ENCODE results near the gene NSUN2.
A peak's percentile ranks its signal among the peaks of the same experiment; 100 is the strongest.
"Not testable (repeated sequence)": the region's sequence is repeated elsewhere in the genome, so short reads cannot be mapped to it uniquely, and the experiment has no call there.

NSUN2 gene

DNA sequence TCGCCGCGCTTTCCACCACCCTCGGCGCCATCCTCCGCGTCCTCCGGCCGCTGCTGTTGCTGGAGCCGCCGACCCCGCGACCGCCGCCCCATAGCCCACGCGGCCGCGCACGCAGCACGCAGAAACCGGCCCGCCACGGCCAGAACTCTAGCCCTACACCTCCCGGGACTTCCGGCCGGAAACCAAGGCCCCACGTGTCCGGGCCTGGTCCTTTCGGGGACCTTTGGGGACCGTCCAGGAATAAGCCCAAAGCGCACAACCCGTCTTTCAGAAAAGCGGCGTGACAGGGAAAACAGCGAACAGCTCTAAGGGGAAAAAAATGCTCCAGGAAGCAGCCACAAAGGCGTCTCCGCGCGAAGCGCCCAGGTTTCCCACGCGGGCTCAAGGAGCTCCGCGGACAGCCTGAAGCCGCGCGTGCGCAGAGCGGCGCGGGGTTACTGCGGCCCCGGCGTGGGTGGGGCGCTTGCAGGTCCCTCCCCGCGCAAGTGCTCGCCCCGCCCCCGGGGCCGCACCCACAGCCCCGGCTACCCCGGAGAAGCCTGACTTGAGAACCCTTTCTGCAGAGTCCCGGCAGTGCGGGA, at the start of gene NSUN2, which contains the start of gene SRD5A1:
TSS of gene NSUN2 (minus strand) at position 157 of the 581 bp plus-strand sequence. CDS start at position 92, 65 bp downstream.
TSS of gene SRD5A1 (plus strand) at position 553 of the 581 bp plus-strand sequence. CDS start 137 bp downstream, outside the sequence.
- DNase-seq (ENCODE audit: low read depth), result peak; percentile 89

DNA sequence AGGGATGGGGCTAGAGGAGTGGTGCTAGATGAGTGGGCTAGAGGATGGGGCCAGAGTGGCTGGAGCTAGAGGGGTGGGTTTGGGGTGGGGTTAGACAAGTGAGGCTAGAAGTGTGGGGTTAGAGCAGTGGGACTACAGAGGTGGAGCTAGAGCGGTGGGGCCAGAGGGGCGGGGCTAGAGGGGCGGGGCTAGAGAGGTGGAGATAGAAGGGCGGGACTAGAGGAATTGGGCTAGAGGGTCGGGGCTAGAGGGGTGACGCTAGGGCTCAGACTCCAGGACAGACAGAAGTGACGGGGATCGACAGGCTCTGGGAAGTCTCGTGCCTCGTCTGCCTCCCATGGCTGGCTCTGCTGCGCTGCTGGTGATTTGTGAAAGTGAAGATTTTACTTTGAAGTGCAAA, 49.4 kb upstream of the NSUN2 start:
- no peak for DNase-seq (ENCODE audit: low read depth)

DNA sequence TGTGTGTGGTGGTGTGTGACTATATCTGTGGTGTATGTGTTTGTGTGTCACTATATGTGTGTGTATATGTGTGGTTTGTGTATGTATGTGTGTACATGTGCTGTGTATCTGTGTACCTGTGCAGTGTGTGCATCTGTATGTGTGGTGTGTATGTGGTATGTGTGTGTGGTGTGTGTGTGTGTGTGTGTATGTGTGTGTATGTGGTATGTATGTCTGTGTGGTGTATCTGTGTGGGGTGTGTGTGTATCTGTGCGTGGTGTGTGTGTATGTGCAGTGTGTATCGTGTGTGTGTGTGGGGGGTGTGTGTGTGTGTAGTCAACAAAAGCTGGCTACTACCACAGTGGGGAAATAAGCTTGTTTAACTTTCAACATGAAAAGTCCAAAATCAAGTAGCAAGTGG, 48.8 kb upstream of the NSUN2 start:
- no peak for DNase-seq (ENCODE audit: low read depth)

DNA sequence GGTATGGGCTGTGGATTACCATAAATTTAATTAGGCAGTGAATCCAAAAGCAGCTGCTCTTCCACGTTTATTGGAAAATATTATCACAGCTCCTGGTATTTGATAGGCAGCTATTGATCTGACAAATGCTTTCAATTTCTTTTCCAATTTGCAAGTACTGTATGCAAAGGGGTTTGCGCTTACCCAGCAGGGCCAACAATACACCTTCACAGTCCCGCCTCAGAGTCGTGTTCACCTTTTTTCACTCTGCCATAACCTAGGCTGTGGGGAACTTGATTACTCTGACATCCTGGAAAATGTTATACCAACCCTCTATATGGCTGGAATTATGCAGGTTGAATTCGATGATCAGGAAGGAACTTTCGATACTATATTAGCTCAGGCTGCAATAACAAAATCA, 48.1 kb upstream of the NSUN2 start:
- DNase-seq (ENCODE audit: low read depth), result no peak

DNA sequence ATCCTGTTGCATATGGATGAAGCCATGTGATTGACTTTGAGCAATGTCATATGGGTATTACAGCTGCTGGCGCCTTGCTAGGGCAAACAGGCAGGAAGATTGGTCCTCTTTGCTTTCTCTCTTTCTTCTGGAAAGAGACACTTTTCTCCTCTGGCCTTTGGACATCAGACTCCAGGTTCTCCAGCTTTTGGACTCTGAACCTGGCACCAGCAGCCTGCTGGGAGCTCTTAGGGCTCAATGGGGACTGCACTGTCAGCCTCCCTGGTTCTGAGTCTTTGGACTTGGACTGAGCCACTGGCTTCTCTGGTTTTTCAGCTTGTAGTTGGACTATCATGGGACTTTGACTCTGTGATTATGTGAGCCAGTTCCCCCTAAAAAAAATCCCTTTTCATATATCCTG, 45.5 kb upstream of the NSUN2 start:
- DNase-seq (ENCODE audit: low read depth), result no peak

DNA sequence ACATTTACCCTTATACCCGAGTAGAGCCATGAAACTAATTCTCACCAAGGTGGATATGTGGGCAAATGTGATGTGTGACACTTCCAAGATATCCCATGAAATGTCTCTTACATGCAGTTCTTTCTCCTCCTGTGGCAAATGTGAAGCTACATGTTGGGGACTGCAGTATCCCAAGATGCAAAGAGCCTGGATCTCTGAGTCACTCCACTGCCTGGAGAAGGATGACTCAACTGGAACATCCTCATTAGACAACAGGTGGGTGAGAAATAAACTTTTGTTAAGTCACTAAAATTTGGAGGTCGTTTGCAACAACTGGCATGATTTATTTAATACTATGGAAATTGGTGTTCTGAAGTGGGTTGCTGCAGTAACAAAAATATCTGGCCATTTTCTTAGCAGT, 43.9 kb upstream of the NSUN2 start:
- peak; percentile 50 for DNase-seq (ENCODE audit: low read depth)

DNA sequence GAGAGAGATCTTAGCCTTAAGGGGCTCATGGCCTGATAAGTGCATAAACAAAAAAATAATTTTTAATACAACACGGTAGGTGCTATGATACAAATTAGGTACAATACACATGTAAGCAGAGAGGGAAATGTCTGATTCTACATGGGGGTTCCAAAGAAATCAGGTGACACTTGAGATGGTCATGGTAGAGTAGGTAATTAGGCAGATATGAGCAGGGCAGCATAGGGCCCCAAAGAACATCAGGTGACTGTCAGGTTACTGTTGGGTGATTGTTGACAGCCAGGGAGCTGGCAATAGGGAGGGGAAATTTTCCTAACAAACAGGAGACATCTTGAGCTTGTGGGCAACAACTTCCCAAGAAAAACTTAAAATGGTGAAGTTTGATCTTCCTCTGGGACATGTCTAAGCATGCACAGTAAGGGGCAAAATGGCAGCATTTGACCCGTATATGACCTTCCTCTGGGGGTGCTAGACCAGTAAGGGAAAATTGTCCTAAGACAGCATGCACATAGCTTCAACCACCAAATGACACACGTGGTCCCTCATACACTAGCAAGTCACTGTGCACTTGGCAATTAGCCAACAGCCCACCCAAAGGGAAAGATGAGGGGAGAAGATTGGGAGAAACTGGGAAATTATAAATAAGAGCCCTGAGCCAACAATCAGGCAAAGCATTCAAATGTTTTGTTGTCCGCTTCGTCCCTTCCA, 43.1 kb upstream of the NSUN2 start:
- DNase-seq (ENCODE audit: low read depth), result peak; percentile 1

DNA sequence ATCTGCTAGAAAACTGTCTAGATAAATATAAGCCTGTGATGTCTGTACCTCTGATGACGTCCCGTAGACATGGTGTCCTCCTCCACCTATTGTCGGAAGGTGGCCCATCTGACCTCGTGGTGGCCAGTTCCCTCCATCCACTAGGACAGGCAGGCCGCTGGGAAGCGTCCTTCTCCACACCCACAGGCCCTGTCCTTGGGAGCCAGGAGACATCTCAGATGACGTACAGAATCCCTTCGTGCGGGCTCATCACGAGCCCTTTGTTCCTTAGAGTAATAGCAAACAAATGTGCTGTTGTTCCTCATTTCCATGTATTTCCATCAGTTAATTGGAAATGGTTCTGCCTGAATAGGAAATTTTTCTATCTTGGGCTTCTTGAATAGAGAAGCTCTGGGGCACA, 42.0 kb upstream of the NSUN2 start:
- no peak for DNase-seq (ENCODE audit: low read depth)

DNA sequence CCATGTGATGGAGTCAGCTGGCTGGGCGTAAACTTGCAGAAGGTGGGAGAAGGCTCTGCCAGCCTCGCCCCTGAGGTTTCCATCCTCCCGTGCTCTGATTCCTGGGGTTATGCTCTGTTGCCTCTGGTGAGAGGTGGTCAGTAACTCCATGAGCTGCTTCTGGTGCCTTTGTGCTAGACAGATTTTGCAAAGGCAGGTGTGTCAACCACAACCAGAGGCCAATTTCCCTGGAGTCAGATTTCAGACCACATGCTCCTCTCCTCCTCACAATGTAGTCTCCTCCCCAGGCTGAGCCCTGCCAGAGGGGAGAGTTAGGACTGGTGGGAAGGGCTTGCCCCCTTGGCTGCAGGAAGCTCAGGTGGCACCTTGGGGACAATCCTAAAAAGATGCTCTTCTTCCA, 41.6 kb upstream of the NSUN2 start:
- DNase-seq (ENCODE audit: low read depth), result no peak

DNA sequence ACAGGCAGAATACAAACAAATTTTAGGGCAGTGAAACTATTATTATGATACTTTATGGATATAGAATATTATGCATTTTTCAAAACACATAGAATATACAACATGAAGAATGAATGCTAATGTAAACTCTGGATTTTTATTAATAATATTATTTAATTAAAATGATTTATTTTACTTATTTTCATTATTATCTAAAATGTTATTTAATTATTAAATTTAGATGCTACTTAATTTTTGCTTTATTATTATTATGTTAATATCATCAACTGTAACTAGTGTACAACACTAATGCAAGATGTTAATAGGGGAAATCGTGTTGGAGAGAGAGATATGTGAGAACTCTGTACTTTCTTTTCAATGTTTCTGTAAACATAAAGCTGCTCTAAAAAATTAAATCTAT, 41.1 kb upstream of the NSUN2 start:
- no peak for DNase-seq (ENCODE audit: low read depth)

DNA sequence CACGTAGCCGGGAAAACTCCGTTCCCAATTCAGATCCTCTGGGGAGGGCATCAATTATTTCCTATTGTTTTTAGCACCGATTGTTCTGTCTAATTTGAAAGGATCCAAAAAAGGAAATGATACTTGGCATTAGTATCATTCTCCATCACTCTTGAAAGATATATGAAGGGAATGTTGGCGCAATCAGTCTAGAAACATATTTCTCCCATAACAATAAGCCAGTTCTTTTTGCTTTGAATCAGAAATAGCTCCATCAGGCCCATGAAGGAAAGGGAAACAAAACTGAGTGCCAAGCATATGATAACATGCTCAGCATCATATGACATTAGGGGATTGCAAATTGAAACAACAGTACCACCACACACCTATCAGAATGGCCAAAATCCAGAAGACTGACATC, 40.2 kb upstream of the NSUN2 start:
- DNase-seq (ENCODE audit: low read depth), result no peak

DNA sequence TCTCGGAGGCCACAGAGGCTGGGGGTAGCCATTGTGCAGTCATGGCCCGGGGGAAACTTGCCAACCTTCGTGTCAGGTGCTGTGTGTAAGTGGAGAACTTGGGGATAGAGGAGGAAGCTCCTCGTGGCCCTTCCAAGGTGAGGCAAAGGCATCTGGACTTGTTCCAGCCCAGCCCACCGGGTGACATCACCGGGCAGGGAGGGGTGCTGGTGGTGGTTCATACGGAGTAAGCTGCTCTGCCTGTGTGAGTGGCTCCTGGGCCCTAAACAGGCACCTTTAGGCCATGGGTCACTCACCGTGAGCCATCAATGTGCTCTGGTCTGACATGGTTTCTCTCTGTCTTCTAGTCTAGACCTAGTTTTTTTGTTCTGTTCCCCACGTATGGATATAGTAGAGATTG, 35.9 kb upstream of the NSUN2 start:
- DNase-seq (ENCODE audit: low read depth), result not testable (repeated sequence)

DNA sequence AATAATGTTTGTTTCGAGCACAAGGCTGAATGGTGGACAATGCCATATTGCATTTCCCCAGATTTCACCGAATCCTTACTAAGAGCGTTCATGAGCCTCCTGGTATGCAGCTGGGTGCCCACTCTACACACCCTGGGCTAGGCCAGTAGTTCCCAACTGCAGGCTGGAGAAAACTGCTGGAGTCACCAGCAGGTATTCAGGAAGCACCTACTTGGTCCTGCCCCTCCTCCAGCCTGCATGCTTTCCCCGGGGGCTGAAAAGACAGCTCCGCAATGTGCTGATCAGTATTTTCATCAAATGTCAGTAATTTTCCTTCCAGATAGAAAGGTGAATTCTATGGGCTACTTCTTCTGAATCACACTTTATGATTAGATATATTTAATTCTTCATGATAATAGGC, 34.8 kb upstream of the NSUN2 start:
- no peak for DNase-seq (ENCODE audit: low read depth)

DNA sequence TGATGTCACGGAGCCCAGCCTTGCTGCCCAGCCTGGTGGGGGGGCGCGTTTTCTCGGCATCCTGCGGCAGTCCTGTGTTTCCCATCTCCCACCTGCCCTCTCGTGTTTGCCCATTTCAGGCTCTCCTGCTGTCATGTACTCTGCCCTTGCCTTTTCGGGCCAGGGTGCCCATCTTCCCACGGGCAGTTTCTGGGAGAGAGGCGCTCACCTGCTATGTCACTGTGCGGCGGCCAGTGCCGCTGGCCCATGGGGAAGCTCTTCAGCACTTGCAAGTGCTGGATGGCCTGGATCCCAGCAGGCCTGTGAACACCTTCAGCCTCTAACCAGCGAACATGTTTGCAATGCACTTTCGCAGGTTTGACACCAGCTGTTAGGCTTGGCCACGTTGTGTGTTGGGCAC, 33.9 kb upstream of the NSUN2 start:
- no peak for DNase-seq (ENCODE audit: low read depth)

DNA sequence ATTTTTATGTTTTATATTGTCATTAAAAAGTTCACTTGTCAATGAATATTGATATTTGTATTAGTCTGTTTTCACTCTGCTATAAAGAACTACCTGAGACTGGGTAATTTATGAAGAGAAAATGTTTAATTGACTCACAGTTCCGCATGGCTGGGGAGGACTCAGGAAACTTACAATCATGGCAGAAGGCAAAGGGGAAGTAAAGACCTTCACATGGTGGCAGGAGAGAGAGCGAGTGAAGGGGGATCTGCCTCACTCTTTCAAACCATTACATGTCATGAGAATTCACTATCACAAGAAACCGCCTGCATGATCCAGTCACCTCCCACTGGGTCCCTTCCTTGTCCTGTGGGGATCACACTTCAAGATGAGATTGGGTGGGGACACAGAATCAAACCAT, 27.8 kb upstream of the NSUN2 start:
- DNase-seq (ENCODE audit: low read depth), result no peak

DNA sequence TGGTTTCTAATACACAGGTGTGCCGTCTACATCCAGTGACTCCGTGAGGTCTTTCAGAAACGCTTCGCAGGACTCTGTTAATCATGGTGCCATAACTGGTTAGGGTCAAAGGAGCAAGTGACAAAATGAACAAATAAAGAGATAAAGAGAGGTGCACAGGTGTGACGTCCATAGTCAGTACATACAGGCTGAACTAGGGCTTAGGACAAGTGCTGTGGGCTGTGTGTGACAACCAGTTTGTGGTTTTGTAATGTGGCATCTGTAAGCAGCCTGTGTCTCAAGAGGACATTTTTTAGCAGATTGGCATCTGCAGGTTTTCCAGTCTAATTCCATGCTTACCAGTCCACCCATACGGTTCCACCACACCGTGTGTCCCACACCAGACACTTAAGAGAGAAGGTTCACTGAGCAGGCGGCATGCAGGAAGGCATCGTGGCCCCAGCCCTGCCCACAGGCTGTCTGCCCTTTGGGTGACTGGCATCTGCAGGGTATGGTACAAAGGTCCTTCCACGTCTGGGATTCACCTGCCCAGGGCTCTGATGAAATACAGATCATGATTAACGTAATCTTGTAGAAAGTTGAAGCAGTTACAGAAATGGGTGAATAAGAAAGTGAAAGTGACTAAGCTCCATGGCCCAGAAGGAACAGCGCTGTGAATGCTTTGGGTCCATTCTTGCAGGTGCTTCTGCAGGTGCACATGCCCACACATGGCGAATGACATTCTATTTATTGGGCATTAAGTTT, 27.3 kb upstream of the NSUN2 start:
- no peak for DNase-seq (ENCODE audit: low read depth)

DNA sequence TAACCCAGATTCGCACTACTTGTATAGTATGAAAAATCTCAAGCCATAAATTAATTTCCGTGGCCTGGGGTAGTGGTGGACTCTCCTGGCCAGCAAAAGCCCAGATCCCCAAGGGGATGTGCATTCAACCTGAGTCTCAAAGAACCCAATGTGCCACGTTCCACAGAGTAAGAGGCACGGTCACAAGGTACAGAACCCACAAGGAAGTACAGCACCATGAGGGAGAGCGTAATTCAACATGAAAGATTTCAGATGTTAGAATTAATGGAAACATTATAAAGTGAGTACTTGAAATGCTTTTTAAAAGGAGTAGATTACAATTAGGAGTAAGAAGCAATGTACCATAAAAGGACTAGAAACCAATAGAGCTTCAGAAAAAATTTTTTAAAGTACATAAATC, 23.8 kb upstream of the NSUN2 start:
- no peak for DNase-seq (ENCODE audit: low read depth)

DNA sequence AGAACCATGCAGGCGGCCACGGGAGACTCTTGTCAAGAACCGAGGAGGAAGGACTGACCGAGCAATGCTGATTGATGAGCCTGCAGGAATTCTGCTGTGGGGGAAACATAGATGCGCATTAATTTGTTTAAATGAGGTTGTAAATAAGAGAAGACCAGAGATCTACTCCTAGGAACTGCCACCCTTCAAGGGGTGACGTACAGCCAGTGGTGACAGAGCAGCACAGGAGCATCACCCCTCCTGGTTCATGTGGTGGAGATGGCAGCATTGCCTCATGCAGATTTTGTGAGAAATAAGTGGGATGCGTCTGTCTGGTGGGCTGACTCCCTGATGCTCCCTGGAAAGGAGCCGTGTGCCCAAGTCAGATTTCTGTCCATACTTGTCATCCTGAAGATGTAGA, 22.6 kb upstream of the NSUN2 start:
- DNase-seq (ENCODE audit: low read depth), result no peak

DNA sequence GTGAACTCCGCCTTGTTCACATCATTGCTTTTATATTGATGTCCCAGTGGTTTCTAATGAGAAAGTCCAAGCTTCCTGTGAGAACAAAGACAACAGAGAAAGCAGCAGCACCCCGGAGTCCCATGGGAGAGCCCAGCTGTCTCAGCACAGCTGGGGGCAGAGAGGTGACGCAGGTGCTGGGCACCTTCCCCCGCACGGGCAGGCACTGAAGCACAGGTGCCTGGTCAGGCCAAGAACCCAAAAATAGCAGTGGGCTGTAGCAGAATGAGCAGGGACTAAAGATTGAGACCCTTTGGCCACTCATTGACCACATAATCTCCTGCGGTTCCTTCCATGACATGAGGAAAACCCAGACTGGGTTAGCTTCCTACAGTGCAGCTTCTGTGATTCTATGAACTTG, 19.2 kb upstream of the NSUN2 start:
- no peak for DNase-seq (ENCODE audit: low read depth)

DNA sequence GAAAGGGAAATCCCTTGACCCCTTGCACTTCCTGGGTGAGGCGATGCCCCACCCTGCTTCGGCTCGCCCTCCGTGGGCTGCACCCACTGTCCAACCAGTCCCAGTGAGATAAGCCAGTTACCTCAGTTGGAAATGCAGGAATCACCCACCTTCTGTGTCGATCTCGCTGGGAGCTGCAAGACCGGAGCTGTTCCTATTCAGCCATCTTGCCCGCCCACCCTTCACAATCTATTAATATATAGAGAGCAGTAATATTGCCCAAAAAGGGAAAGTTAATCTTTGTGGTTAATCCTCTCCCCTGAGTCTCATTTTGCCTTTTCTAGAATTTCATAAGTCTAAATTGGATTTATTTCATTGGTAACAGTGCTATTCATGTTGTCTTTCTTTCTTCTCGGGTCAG, 16.8 kb upstream of the NSUN2 start:
- DNase-seq (ENCODE audit: low read depth), result no peak

DNA sequence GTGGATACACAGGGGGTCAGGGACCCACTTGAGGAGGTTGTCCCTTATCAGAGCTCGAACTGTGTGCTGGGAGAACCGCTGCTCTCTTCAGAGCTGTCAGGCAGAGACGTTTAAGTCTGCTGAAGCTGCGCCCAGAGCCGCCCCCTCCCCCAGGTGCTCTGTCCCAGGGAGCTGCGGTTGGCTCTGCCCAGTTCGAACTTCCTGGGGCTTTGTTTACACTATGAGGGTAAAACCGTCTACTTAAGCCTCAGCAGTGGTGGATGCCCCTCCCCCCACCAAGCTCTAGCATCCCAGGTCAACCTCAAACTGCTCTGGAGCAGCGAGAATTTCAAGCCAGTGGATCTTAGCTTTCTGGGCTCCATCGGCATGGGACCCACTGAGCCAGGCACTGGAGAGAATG, 16.3 kb upstream of the NSUN2 start:
- DNase-seq (ENCODE audit: low read depth), result no peak

DNA sequence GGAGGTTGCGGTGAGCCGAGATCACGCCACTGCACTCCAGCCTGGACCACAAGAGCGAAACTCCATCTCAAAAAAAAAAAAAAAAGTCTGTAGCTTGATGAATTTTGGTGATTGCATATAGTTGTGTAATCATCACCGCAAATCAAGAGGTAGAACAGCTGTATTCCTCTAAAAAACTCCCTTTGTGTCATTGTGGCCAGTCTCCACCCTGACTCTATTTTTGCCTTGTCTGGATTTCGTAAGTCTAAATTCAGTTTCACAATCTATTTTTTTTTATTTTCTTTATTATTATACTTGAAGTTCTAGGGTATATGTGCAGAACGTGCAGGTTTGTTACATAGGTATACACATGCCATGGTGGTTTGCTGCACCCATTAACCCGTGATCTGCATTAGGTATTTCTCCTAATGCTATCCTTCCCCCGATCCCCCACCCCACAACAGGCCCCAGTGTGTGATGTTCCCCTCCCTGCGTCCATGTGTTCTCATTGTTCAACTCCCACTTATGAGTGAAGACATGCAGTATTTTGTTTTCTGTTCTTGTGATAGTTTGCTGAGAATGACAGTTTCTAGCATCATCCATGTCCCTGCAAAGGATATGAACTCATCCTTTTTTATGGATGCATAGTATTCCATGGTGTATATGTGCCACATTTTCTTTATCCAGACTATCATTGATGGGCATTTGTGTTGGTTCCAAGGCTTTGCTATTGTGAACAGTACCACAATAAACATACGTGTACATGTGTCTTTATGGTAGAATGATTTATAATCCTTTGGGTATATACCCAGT, 12.9 kb upstream of the NSUN2 start:
- not testable (repeated sequence) for DNase-seq (ENCODE audit: low read depth)
